Measurements from ENCODE around the gene DAPK2. TPM values are rescaled to one million over a fixed set of nuclear protein-coding genes. Genes with fewer than 3 reads are reported as not detected.

The DAPK2 gene
- total RNA-seq, 3 donors from 2014 or later = 32.0 to 82.0 (median 35.5) TPM

DNA sequence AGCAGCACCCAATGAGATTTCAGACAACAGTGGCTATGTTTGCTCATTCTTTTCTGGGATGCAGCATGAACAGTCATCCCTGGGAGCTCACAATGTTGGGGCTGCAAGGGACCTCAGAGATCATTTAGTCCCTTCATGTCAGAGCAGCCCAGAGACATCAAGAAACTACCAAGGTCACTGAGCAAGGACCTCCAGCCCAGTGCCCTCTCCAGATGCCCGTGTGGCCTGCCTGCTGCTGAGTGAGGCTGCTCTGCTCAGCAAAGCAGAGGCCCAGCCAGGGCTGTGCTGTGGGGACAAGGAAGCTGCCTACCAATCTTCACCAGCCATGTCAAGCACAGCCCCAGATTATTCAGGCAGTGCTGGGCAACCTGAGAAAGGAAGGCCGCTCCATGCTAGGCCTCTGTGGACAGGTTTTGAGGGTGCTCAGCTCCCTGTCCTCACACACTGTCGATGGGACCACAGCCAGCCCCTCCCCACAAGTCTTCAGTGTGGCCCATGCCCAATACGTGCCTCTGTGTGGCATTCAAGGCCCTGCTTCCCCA is 99.7 kb downstream of the DAPK2 start:
- no peak overlapping the region for H3K4me3 ChIP-seq
- ATAC-seq (no peak), DNase-seq (no peak)
- intact Hi-C loops (cut with DNase I, micrococcal nuclease) = loop anchor here in 1 of 2 donors (10.0 kb wide), 1 partner anchor 98 kb away; the partner anchor contains the start of gene DAPK2
- H3K4me1 ChIP-seq (ENCODE audit: low read depth) = no peaks in the 10 kb centered on the region
- no peaks in the 10 kb centered on the region for H3K9me3 ChIP-seq
- no peaks in the 10 kb centered on the region for H3K36me3 ChIP-seq (ENCODE audit: low read depth)
- TF ChIP-seq, protein P1, sequence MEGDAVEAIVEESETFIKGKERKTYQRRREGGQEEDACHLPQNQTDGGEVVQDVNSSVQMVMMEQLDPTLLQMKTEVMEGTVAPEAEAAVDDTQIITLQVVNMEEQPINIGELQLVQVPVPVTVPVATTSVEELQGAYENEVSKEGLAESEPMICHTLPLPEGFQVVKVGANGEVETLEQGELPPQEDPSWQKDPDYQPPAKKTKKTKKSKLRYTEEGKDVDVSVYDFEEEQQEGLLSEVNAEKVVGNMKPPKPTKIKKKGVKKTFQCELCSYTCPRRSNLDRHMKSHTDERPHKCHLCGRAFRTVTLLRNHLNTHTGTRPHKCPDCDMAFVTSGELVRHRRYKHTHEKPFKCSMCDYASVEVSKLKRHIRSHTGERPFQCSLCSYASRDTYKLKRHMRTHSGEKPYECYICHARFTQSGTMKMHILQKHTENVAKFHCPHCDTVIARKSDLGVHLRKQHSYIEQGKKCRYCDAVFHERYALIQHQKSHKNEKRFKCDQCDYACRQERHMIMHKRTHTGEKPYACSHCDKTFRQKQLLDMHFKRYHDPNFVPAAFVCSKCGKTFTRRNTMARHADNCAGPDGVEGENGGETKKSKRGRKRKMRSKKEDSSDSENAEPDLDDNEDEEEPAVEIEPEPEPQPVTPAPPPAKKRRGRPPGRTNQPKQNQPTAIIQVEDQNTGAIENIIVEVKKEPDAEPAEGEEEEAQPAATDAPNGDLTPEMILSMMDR (IDR thresholded peaks at IDR 0.05) = no peak

DNA sequence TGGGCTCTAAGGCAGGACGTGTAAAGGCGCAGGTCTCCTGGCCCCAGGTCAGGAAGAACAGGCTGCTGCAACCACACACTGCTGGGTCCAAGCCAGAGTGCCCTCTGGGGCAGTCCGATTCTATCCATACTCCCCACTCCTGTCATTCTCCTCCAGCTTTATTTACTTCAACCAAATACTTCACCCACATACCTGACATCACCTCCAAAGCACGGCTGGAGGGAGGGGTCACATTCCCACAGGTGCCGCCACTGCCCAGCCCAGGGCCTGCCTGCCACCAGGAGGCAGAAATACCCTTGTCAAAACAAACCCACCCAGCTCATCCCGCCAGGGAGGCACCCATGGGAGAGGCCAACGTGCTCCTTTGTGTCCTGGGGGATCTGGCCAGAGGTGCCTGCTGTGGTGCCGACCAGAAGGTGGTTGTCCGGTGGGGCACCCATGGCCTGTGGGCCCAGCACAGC is 100.4 kb downstream of the DAPK2 start:
- H3K36me3 ChIP-seq (ENCODE audit: low read depth) = no peaks in the 10 kb centered on the region
- ATAC-seq = peak; percentile 24
- DNase-seq = no peak
- TF ChIP-seq, protein P1 (IDR thresholded peaks at IDR 0.05) = no peak
- H3K4me1 ChIP-seq (ENCODE audit: low read depth) = no peaks in the 10 kb centered on the region
- no peak overlapping the region for H3K4me3 ChIP-seq
- H3K9me3 ChIP-seq = no peaks in the 10 kb centered on the region
- intact Hi-C loops (cut with DNase I, micrococcal nuclease) = loop anchor here in 1 of 2 donors (10.0 kb wide), 1 partner anchor 99 kb away; the partner anchor contains the start of gene DAPK2

DNA sequence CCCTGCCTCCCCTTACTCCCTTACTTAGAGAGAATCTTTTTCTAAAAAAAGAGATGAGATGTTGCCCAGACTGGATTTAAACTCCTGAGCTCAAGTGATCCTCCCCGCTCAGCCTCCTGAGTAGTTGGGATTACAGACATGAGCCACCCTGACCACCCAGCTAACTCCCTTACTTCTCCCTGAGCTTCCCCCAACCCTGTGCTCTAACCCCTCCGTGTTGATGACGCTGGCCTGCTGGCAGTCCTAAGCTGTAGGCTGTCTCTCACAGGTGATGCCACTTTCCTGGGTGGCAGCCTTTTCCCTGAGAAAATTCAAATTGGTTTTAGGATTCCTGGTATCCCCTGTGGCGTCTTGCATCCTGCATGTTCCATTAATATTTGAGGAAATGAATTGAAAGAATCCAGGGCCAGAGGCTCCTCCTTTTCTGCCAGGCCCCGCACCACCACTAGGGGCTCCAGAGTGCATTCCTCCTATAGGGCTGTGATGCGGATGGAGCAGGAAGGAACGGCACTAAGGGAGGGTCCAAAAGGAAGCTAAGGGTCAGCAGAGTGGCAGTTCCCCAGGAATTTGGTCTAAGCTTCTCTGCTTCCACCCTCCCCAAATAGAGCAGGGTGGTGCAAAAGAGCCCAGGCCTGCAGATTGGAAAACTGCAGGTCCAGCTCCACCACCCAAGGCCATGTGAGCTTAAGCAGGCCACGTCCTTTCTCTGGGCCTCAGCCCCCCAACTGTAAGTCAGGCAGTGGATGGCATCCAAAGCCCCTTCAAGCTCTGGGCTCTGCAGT is 101.1 kb downstream of the DAPK2 start:
- peak; percentile 73 to 90 (median 86) for DNase-seq
- no peaks in the 10 kb centered on the region for H3K9me3 ChIP-seq
- ATAC-seq = peak; percentile 93
- H3K4me1 ChIP-seq (ENCODE audit: low read depth) = no peaks in the 10 kb centered on the region
- H3K36me3 ChIP-seq (ENCODE audit: low read depth) = no peaks in the 10 kb centered on the region
- TF ChIP-seq, protein P1 (IDR thresholded peaks at IDR 0.05) = peak; percentile 91
- intact Hi-C loops (cut with DNase I, micrococcal nuclease) = loop anchor here in 1 of 2 donors (10.0 kb wide), 1 partner anchor 100 kb away; the partner anchor contains the start of gene DAPK2
- H3K4me3 ChIP-seq = no peak overlapping the region

DNA sequence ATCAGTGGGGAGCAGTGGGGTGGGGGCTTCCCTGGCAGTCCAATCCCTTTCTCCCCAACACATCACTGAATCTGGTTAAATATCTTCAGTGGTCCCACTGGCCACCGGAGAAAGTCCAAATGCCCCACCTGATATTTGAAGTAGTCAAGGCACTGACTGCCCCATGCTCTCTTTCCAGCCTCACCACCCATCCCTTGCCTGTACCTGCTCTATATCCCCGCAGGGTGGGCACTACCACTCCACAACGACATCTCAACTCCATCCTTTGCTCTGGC is 101.7 kb downstream of the DAPK2 start:
- TF ChIP-seq, protein P1 (IDR thresholded peaks at IDR 0.05) = no peak
- DNase-seq = no peak
- intact Hi-C loops (cut with DNase I, micrococcal nuclease) = loop anchor here (5.0 to 10.0 kb wide), 2 partner anchors 98 to 100 kb away; partner anchors contain the start of gene DAPK2 (in 1 of the 2)

DNA sequence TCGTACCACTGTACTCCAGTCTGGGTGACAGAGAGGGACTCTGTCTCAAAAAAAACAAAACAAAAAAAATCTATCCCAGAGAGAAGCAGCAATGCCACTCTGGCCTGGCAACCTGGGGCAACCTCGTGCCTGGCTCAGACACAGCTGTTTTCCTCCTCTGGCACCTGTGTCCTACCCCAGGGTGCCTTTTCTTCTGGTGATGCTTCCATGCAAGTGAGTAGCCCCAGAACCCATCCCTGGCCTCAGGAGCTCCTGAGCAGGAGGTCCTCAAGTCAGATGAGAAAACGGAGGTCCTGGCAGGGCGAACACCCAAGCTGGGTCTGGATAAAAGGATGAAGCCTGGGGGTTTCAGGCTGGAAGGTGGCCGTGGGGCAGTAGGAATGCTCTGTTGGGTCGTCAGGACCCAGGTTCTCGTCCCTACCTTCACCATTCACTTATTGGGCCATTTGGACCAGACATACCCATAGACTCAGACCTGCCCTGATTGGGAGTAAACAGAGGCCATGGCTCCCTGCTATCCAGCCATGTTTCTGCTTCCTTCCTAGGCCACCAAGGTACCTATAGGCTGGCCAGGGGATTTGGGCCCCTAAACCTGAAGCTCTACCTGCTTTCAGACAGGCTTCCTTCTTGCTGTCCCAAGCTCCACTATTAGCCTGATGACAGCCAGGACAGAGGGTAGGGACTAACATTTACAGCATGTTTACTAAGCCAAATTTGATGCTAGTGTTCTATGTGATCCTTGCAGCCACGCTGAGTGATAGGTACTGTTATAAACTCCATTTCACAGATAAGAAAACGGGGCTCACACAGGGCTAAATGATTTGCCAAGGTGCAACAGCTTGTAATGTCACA is 102.2 kb downstream of the DAPK2 start:
- H3K36me3 ChIP-seq (ENCODE audit: low read depth) = no peaks in the 10 kb centered on the region
- TF ChIP-seq, protein P1 (IDR thresholded peaks at IDR 0.05) = no peak
- no peak overlapping the region for H3K4me3 ChIP-seq
- ATAC-seq (no peak), DNase-seq (no peak)
- no peaks in the 10 kb centered on the region for H3K4me1 ChIP-seq (ENCODE audit: low read depth)
- H3K9me3 ChIP-seq = no peaks in the 10 kb centered on the region
- intact Hi-C loops (cut with DNase I, micrococcal nuclease) = loop anchor here (5.0 to 10.0 kb wide), 2 partner anchors 98 to 101 kb away; partner anchors contain the start of gene DAPK2 (in 1 of the 2)

More for the DNA sequence above, 101.7 kb downstream of the DAPK2 start:
- no peaks in the 10 kb centered on the region for H3K4me1 ChIP-seq (ENCODE audit: low read depth)
- no peak for ATAC-seq
- no peaks in the 10 kb centered on the region for H3K9me3 ChIP-seq
- H3K4me3 ChIP-seq = no peak overlapping the region
- H3K36me3 ChIP-seq (ENCODE audit: low read depth) = no peaks in the 10 kb centered on the region

Measured in mucosa of descending colon (tissue), 3 donors.